A549 (cell line): ENCODE measurements around the gene RPS6KA4.

Experiments
- CTCF ChIP-seq: fragments of >200 bp; sonication (Bioruptor Twin); formaldehyde crosslinking; IDR thresholded peaks from 3 replicates; pipeline ENCODE4 v1.5.1; 2016
- HEYL ChIP-seq: fragments of 250-450 bp; sonication (Bioruptor Pico); IDR thresholded peaks from 2 replicates; pipeline ENCODE4 v1.8.0; 2021; ENCODE audit warnings: mild to moderate bottlenecking, moderate library complexity
- HMGXB4 ChIP-seq: fragments of 250-450 bp; sonication (Bioruptor Pico); IDR thresholded peaks from 2 replicates; pipeline ENCODE4 v1.5.0; 2021; ENCODE audit warnings: mild to moderate bottlenecking, moderate library complexity, borderline replicate concordance
- MAZ ChIP-seq: fragments of 150-350 bp; IDR thresholded peaks from 2 replicates; pipeline ENCODE4 v1.6.1; 2014; ENCODE audit warnings: antibody characterized with exemption, low read depth, low read length, borderline replicate concordance
- RAD21 ChIP-seq, 2 experiments: fragments of >200 bp in 1 of 2; sonication (Bioruptor Twin) in 1 of 2; formaldehyde crosslinking in 1 of 2; IDR thresholded peaks in 1 of 2; conservative IDR thresholded peaks in 1 of 2; 2 replicates in 1 of 2; 3 replicates in 1 of 2; pipeline ENCODE4 v1.6.1; 2012 to 2018; ENCODE audit warnings: inconsistent platforms in 1 of 2
- TP53 ChIP-seq: fragments of 250-450 bp; sonication (Bioruptor Pico); IDR thresholded peaks from 2 replicates; pipeline ENCODE4 v1.5.0; 2021; ENCODE audit warnings: mild to moderate bottlenecking, moderate library complexity
- USF2 ChIP-seq: fragments of 450-650 bp; IDR thresholded peaks from 2 replicates; pipeline ENCODE4 v1.6.1; 2014; ENCODE audit warnings: antibody characterized with exemption

- TF ChIP-seq CTCF (no peak), TP53 (CRISPR knock-in tag) (no peak), HEYL (no peak), RAD21 (conservative IDR thresholded peaks at IDR 0.05 in 1 of 2, IDR thresholded peaks at IDR 0.05 in 1 of 2) (no peak), USF2 (no peak), HMGXB4 (CRISPR knock-in tag) (no peak), MAZ (no peak)
Observed at GRCh38 chr11:64344787-64345186, 14.2 kb upstream of the RPS6KA4 start.
